Esophagus muscularis mucosa (tissue), 4 donors: ENCODE results near the gene EGF. TPM values are rescaled to one million over a fixed set of nuclear protein-coding genes. Genes with fewer than 3 reads are reported as not detected.
A peak's percentile ranks its signal among the peaks of the same experiment; 100 is the strongest.

Experiments
- DNase-seq: peaks from one replicate; pipeline ENCODE4 v3.0.0-alpha.2; 2017; ENCODE audit errors: extremely low spot score
- H3K27ac ChIP-seq, 4 donors: fragments of 200-600 bp; sonication (generic); replicated peaks in 1 of 4; 1 replicate in 3 of 4; 2 replicates in 1 of 4; pipeline ENCODE4 v1.5.1; 2016 to 2019; ENCODE audit warnings: mild to moderate bottlenecking in 1 of 4
- H3K27me3 ChIP-seq, 4 donors: fragments of 200-600 bp; sonication (generic); one replicate each; pipeline versions ENCODE4 v1.5.1 to v1.6.0; 2016 to 2019
- H3K36me3 ChIP-seq, 4 donors: fragments of 200-600 bp; sonication (generic); one replicate each; pipeline ENCODE4 v1.5.1; 2016 to 2019
- H3K4me1 ChIP-seq, 4 donors: fragments of 200-600 bp; sonication (generic); one replicate each; pipeline ENCODE4 v1.5.1; 2016 to 2019
- H3K4me3 ChIP-seq, 4 donors: fragments of 200-600 bp; sonication (generic); 1 replicate in 2 of 4; 2 replicates in 2 of 4; pipeline ENCODE4 v1.5.1; 2016 to 2019; ENCODE audit warnings: mild to moderate bottlenecking in 4 of 4, moderate library complexity in 1 of 4
- H3K9me3 ChIP-seq, 4 donors: fragments of 200-600 bp; sonication (generic); 1 replicate in 3 of 4; 2 replicates in 1 of 4; pipeline ENCODE4 v1.5.1; 2016 to 2019
- EP300 ChIP-seq: sonication (generic); formaldehyde crosslinking; IDR thresholded peaks from one replicate; pipeline ENCODE4 v1.6.1; 2017; ENCODE audit warnings: antibody characterized with exemption
- POLR2A ChIP-seq: fragments of 450-650 bp; IDR thresholded peaks from one replicate; pipeline ENCODE4 v1.6.1; 2017; ENCODE audit warnings: antibody characterized with exemption, moderate library complexity, mild to moderate bottlenecking, low read depth
- POLR2AphosphoS5 ChIP-seq, 2 donors: sonication (generic); formaldehyde crosslinking; IDR thresholded peaks; one replicate each; pipeline ENCODE4 v1.6.1; 2017; ENCODE audit warnings: antibody characterized with exemption in 2 of 2
- WGBS: methylation state at CpG from one replicate; pipeline ENCODE4 v1.1.5; 2018; 5-methylcytosine and 5-hydroxymethylcytosine counted together
- intact Hi-C: fragments of 100-400 bp; cut with DNase I; formaldehyde crosslinking; loops from one replicate; pipeline ENCODE4 v1.15.1; 2023
- total RNA-seq, 4 donors: library from RNA; depleted of rRNA; stranded (reverse); fragments of >200 nt; gene quantifications; one replicate each; pipeline versions ENCODE4 v1.1.0 to v1.2.1, GENCODE V29; 2016
- TF ChIP-seq, protein P1 (sequence below), 3 experiments: fragments of 200-600 bp in 2 of 3; fragments of 450-650 bp in 1 of 3; sonication (generic) in 2 of 3; IDR thresholded peaks; one replicate each; pipeline ENCODE4 v1.5.1; 2017 to 2019; ENCODE audit warnings: antibody characterized with exemption in 3 of 3, mild to moderate bottlenecking in 2 of 3, moderate library complexity in 1 of 3

Gene EGF
- total RNA-seq, 4 donors from 2014 or later = 0.75 to 3.6 (median 2.2) TPM

DNA sequence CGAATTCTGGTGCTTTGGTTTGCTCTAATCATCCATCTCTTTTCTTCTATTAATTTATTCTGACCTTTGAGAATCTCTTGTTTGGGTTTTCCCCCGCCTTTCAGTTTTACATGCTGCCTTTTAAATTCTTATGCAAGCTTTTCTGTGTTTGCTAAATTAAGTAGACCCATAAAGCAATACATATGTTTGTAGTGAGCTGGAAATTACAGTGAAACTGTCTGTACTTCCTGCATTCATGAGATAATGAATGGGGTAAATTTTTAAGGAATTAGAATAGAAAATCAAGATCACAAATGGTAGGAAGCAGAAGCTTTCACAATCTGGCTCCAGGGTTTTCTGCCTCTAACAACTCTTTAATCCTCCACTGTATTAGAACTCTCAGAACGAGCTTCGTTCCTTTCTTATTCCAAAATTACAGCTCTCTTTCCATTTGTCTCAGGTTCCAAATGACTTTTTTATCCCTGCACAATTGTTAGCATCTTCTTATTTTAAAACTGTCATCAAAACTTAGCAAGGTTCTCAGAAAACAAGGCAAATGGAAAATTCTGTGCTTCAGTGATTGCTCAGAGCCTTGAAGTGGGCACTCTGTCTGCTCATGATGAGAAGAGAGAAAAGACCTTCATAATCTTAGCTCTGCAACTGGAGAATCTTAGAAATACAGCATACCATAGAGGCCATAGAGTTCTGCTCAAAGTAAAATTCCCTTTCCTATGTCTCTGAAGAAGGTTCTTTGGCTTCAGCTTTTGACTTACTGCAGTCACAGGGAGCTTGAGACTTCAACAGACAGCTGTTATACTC lies 108.2 kb downstream of the EGF start:
- TF ChIP-seq, protein P1, sequence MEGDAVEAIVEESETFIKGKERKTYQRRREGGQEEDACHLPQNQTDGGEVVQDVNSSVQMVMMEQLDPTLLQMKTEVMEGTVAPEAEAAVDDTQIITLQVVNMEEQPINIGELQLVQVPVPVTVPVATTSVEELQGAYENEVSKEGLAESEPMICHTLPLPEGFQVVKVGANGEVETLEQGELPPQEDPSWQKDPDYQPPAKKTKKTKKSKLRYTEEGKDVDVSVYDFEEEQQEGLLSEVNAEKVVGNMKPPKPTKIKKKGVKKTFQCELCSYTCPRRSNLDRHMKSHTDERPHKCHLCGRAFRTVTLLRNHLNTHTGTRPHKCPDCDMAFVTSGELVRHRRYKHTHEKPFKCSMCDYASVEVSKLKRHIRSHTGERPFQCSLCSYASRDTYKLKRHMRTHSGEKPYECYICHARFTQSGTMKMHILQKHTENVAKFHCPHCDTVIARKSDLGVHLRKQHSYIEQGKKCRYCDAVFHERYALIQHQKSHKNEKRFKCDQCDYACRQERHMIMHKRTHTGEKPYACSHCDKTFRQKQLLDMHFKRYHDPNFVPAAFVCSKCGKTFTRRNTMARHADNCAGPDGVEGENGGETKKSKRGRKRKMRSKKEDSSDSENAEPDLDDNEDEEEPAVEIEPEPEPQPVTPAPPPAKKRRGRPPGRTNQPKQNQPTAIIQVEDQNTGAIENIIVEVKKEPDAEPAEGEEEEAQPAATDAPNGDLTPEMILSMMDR (IDR thresholded peaks at IDR 0.05) = no peak
- no peak for TF ChIP-seq POLR2A
- TF ChIP-seq POLR2AphosphoS5 (IDR thresholded peaks at IDR 0.05) = no peak
- TF ChIP-seq EP300 = no peak
- H3K9me3 ChIP-seq = no peaks in the 10 kb centered on the region
- no peak overlapping the region for H3K27ac ChIP-seq
- WGBS = 71% methylated on average over 4 of the region's 4 CpGs
- H3K4me3 ChIP-seq = no peak overlapping the region
- no peaks in the 10 kb centered on the region for H3K36me3 ChIP-seq
- no peak for DNase-seq
- intact Hi-C loops = no loop called here
- no peaks in the 10 kb centered on the region for H3K27me3 ChIP-seq
- no peaks in the 10 kb centered on the region for H3K4me1 ChIP-seq

DNA sequence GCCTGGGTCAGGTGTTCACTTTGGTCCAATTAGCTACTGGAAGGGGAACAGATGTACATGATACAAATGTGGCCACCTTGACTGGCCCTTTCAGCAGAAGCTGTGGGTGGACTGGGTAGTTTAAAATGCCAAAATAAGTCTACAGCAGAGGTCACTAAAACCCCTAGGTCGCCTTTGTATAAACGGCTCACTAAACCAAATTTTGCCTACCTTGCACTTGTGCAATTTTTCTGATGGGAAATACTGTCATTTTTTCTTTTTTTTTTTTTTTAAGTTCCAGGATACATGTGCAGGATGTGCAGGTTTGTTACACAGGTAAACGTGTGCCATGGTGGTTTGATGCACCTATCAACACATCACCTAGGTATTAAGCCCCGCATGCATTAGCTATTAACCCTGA lies 109.8 kb downstream of the EGF start:
- peak; percentile 26 for DNase-seq
- H3K9me3 ChIP-seq = no peaks in the 10 kb centered on the region
- intact Hi-C loops = no loop called here
- 96% methylated on average over 4 of the region's 4 CpGs for WGBS
- no peaks in the 10 kb centered on the region for H3K36me3 ChIP-seq
- H3K27ac ChIP-seq = no peak overlapping the region
- H3K4me1 ChIP-seq = no peaks in the 10 kb centered on the region
- H3K4me3 ChIP-seq = no peak overlapping the region
- TF ChIP-seq POLR2AphosphoS5 (IDR thresholded peaks at IDR 0.05) = no peak
- no peak for TF ChIP-seq EP300
- no peak for TF ChIP-seq POLR2A
- TF ChIP-seq, protein P1 (IDR thresholded peaks at IDR 0.05) = no peak
- no peaks in the 10 kb centered on the region for H3K27me3 ChIP-seq

GRCh38 chr4:110025056-110025455 lies 112.4 kb downstream of the EGF start:
- Histone ChIP-seq H3K27ac (no peak overlapping the region), H3K9me3 (no peaks in the 10 kb centered on the region), H3K4me1 (no peaks in the 10 kb centered on the region), H3K4me3 (no peak overlapping the region), H3K36me3 (no peaks in the 10 kb centered on the region), H3K27me3 (no peaks in the 10 kb centered on the region)
- intact Hi-C loops = no loop called here
- TF ChIP-seq EP300 (no peak), POLR2AphosphoS5 (IDR thresholded peaks at IDR 0.05) (no peak), POLR2A (no peak)
- TF ChIP-seq, protein P1 (IDR thresholded peaks at IDR 0.05) = no peak
- peak; percentile 12 for DNase-seq
- 78% methylated on average over 1 of the region's 1 CpG for WGBS

DNA sequence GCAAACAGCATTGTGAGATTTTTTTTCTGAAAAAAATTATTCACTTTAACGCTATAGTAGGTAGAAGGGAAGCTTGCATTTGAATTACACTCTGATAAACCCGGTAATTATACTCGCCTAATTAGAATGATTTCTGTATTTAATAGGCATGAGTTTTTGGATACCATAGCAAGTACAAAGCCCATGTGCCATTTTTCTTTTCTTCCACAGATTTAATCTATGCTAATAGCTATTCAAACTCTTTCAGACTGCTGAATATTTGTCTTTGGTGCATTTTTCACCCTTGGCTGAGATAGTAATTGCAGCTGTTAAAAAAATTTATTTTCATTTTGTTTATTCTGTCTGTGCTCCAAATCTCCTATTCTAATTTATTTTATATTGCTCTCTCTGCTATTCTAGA lies 113.0 kb downstream of the EGF start:
- WGBS = 90% methylated on average over 3 of the region's 3 CpGs
- no peak overlapping the region for H3K27ac ChIP-seq
- intact Hi-C loops = no loop called here
- no peaks in the 10 kb centered on the region for H3K36me3 ChIP-seq
- no peaks in the 10 kb centered on the region for H3K4me1 ChIP-seq
- H3K27me3 ChIP-seq = no peaks in the 10 kb centered on the region
- TF ChIP-seq POLR2AphosphoS5 (IDR thresholded peaks at IDR 0.05) = no peak
- TF ChIP-seq POLR2A = no peak
- TF ChIP-seq, protein P1 (IDR thresholded peaks at IDR 0.05) = no peak
- no peak for TF ChIP-seq EP300
- no peak overlapping the region for H3K4me3 ChIP-seq
- no peak for DNase-seq
- H3K9me3 ChIP-seq = no peaks in the 10 kb centered on the region

GRCh38 chr4:110032603-110033002 lies 119.9 kb downstream of the EGF start:
- Histone ChIP-seq H3K36me3 (no peaks in the 10 kb centered on the region), H3K9me3 (no peaks in the 10 kb centered on the region), H3K4me3 (no peak overlapping the region), H3K27ac (no peak overlapping the region), H3K4me1 (no peaks in the 10 kb centered on the region), H3K27me3 (no peaks in the 10 kb centered on the region)
- TF ChIP-seq EP300 = no peak
- TF ChIP-seq, protein P1 (IDR thresholded peaks at IDR 0.05) = no peak
- no peak for TF ChIP-seq POLR2A
- no peak for TF ChIP-seq POLR2AphosphoS5 (IDR thresholded peaks at IDR 0.05)
- intact Hi-C loops = no loop called here
- WGBS = 86% methylated on average over 7 of the region's 7 CpGs
- peak; percentile 80 for DNase-seq
